ENCODE measurements around the gene TRAT1. TPM values are rescaled to one million over a fixed set of nuclear protein-coding genes. Genes with fewer than 3 reads are reported as not detected.

The TRAT1 gene
- total RNA-seq, 1 donor from 2014 or later = not detected

DNA sequence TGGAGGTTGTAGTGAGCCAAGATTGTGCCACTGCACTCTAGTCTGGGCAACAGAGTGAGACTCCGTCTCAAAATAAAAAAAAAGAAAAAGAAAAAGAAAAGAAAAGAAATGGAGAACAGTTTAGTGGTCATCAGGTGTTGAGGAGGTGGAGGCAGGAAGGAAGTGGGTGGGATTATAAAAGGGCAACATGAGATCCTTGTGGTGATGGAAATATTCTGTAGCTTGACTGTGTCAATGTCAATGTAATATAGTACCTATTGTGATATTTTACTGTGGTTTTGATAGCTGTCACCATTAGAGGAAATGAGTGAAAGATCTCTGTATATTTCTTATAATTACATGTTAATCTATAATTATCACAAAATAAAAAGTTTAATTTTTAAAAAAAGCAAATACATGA, 60.8 kb downstream of the TRAT1 start:
- Histone ChIP-seq H3K36me3 (ENCODE audit: control insufficient read depth, insufficient read depth, low read length) (no peaks in the 10 kb centered on the region), H3K4me3 (ENCODE audit: low read depth, low read length) (no peak overlapping the region), H3K27me3 (ENCODE audit: control insufficient read depth, insufficient read depth, low read length) (no peaks in the 10 kb centered on the region)
- TF ChIP-seq, protein P1, sequence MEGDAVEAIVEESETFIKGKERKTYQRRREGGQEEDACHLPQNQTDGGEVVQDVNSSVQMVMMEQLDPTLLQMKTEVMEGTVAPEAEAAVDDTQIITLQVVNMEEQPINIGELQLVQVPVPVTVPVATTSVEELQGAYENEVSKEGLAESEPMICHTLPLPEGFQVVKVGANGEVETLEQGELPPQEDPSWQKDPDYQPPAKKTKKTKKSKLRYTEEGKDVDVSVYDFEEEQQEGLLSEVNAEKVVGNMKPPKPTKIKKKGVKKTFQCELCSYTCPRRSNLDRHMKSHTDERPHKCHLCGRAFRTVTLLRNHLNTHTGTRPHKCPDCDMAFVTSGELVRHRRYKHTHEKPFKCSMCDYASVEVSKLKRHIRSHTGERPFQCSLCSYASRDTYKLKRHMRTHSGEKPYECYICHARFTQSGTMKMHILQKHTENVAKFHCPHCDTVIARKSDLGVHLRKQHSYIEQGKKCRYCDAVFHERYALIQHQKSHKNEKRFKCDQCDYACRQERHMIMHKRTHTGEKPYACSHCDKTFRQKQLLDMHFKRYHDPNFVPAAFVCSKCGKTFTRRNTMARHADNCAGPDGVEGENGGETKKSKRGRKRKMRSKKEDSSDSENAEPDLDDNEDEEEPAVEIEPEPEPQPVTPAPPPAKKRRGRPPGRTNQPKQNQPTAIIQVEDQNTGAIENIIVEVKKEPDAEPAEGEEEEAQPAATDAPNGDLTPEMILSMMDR (IDR thresholded peaks at IDR 0.05; ENCODE audit: insufficient read depth, low read length, poor library complexity, severe bottlenecking) = no peak
- DNase-seq (ENCODE audit: low read depth) = no peak

DNA sequence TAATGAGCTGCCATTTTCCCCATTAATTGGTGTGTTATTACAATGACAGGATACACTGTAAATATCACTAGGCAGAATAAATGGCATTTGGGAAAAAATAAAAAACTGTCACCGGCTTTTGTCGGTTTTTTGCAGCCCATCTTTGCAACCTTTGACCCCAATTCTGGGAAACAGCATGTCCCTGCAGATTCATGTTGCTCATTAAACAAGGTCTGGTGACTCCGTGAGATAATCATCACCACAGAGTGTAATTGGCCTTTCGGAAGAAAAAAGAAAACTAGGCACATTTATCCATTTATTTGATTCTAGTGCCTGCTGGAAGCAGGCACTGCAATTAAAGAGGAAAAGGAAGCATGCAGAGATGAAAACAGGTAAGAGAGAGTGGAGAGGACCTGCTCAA, 64.5 kb downstream of the TRAT1 start:
- Histone ChIP-seq H3K4me3 (ENCODE audit: low read depth, low read length) (no peak overlapping the region), H3K27me3 (ENCODE audit: control insufficient read depth, insufficient read depth, low read length) (no peaks in the 10 kb centered on the region), H3K36me3 (ENCODE audit: control insufficient read depth, insufficient read depth, low read length) (no peaks in the 10 kb centered on the region)
- TF ChIP-seq, protein P1 (IDR thresholded peaks at IDR 0.05; ENCODE audit: insufficient read depth, low read length, poor library complexity, severe bottlenecking) = no peak
- DNase-seq (ENCODE audit: low read depth) = no peak

- DNase-seq (ENCODE audit: low read depth) = no peak
- Histone ChIP-seq H3K36me3 (ENCODE audit: control insufficient read depth, insufficient read depth, low read length) (no peaks in the 10 kb centered on the region), H3K27me3 (ENCODE audit: control insufficient read depth, insufficient read depth, low read length) (no peaks in the 10 kb centered on the region), H3K4me3 (ENCODE audit: low read depth, low read length) (no peak overlapping the region)
- TF ChIP-seq, protein P1 (IDR thresholded peaks at IDR 0.05; ENCODE audit: insufficient read depth, low read length, poor library complexity, severe bottlenecking) = no peak
Measured at GRCh38 chr3:108887777-108888176, 65.2 kb downstream of the TRAT1 start.

- Histone ChIP-seq H3K36me3 (ENCODE audit: control insufficient read depth, insufficient read depth, low read length) (no peaks in the 10 kb centered on the region), H3K27me3 (ENCODE audit: control insufficient read depth, insufficient read depth, low read length) (no peaks in the 10 kb centered on the region), H3K4me3 (ENCODE audit: low read depth, low read length) (no peak overlapping the region)
- TF ChIP-seq, protein P1 (IDR thresholded peaks at IDR 0.05; ENCODE audit: insufficient read depth, low read length, poor library complexity, severe bottlenecking) = no peak
- DNase-seq (ENCODE audit: low read depth) = no peak
Measured at GRCh38 chr3:108891833-108892232, 69.2 kb downstream of the TRAT1 start.

DNA sequence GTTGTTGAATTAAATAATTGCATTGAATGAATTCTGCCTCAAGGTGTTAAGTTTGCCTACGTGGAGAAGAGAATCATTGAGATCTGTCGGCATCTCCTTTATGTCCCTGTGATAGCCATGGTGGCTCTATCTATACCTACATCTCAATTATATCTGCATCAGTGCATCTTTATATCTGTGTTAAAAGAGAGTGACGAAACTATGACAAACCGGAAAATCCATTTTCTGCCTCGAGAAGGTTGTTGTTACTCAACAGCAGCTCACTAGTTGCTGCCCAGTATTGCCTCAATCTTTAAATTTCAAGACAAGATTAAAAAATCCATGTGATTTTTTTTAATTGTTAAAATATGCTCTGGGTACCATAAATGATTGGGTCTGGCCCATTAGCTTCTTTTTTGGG, 72.4 kb downstream of the TRAT1 start:
- DNase-seq (ENCODE audit: low read depth) = no peak
- Histone ChIP-seq H3K4me3 (ENCODE audit: low read depth, low read length) (no peak overlapping the region), H3K27me3 (ENCODE audit: control insufficient read depth, insufficient read depth, low read length) (no peaks in the 10 kb centered on the region), H3K36me3 (ENCODE audit: control insufficient read depth, insufficient read depth, low read length) (no peaks in the 10 kb centered on the region)
- TF ChIP-seq, protein P1 (IDR thresholded peaks at IDR 0.05; ENCODE audit: insufficient read depth, low read length, poor library complexity, severe bottlenecking) = no peak

GRCh38 chr3:108897883-108898282, 75.3 kb downstream of the TRAT1 start:
- no peak for DNase-seq (ENCODE audit: low read depth)
- Histone ChIP-seq H3K36me3 (ENCODE audit: control insufficient read depth, insufficient read depth, low read length) (no peaks in the 10 kb centered on the region), H3K27me3 (ENCODE audit: control insufficient read depth, insufficient read depth, low read length) (no peaks in the 10 kb centered on the region), H3K4me3 (ENCODE audit: low read depth, low read length) (no peak overlapping the region)
- TF ChIP-seq, protein P1 (IDR thresholded peaks at IDR 0.05; ENCODE audit: insufficient read depth, low read length, poor library complexity, severe bottlenecking) = no peak

All from kidney epithelial cell (primary cell).